GM19035 (cell line): ENCODE measurements around the gene AGO3.

ENCODE experiments used
- ATAC-seq: cut with Tn5 transposase; IDR thresholded peaks from one replicate; pipeline ENCODE4 v1.9.1; 2021; ENCODE audit not compliant: unreplicated experiment

Gene AGO3

GRCh38 chr1:36094621-36095061, 163.7 kb downstream of the AGO3 start:
- no peak for ATAC-seq

DNA sequence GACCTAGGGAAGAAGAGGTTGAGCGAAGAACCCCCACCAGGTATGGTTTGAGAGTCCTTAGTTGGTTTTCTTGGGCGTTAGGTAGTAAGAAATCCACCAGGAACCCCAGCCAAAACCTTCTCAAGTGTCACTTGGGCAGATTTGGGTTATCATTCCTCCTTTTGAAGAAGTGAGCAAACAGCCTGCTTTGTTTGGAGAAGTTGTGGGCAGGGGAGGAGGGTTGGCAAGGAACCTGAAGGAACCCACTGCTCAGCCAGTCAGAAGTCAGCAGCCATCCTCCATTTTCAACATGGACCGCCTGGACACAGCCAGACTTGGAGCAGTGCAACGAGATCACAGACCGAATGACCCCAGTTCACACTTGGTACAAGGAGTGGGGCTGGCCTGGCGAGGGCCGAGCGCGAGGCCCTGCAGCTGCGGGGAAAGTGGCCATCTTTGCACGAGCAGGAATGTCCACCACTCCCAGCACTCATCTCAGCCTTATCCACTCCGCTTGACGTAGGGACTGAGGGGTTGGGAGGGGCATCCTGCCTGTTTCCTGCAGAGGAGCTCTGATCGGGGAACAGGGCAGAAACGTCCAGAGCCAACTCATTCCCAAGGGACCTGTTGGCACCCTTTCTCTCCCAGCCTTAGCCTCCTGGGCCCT, 165.0 kb downstream of the AGO3 start:
- no peak for ATAC-seq

GRCh38 chr1:36096500-36097432, 165.9 kb downstream of the AGO3 start:
- ATAC-seq: no peak

- no peak for ATAC-seq
Observed at GRCh38 chr1:36097693-36098585, 167.0 kb downstream of the AGO3 start.

GRCh38 chr1:36098650-36099365, 167.9 kb downstream of the AGO3 start:
- ATAC-seq: no peak

GRCh38 chr1:36099681-36100341, 168.9 kb downstream of the AGO3 start:
- ATAC-seq: no peak

- ATAC-seq: no peak
Observed at GRCh38 chr1:36100376-36100775, 169.5 kb downstream of the AGO3 start.

DNA sequence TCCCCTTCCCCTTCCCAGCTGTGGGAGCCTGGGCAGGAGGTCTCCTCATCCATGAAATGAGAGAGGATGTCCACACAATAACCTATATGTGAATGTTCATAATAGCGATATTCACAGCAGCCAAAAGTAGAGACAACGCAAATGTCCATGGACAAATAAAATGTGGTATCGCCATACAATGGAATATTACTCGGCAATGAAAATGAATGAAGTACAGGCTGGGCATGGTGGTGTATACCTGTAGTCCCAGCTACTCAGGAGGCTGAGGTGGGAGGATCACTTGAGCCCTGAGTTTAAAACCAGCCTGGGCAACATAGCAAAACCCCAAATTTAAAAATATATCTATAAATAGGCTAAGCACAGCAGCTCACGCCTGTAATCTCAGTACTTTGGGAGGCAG, 170.6 kb downstream of the AGO3 start:
- ATAC-seq: no peak

- ATAC-seq: no peak
Observed at GRCh38 chr1:36106269-36106668, 175.4 kb downstream of the AGO3 start.

DNA sequence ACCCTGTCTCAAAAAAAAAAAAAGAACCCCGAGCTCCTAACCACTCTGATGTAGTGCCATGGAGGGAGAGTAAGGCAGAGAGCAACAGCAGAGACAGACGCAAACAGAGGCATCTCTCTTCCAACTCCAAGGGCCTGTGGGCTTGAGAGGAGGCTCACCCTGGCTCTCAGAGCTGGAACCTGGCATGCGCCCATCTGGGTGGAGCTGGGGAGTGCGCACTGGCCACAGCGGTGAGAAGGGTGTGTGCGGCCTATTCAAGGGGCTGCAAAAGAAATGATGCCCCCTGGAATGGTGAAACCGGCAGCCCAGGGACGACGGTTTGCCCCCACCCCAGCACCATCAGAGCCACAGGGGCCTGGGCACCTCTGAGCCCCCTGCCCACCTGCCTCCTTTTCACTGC, 176.5 kb downstream of the AGO3 start:
- no peak for ATAC-seq

DNA sequence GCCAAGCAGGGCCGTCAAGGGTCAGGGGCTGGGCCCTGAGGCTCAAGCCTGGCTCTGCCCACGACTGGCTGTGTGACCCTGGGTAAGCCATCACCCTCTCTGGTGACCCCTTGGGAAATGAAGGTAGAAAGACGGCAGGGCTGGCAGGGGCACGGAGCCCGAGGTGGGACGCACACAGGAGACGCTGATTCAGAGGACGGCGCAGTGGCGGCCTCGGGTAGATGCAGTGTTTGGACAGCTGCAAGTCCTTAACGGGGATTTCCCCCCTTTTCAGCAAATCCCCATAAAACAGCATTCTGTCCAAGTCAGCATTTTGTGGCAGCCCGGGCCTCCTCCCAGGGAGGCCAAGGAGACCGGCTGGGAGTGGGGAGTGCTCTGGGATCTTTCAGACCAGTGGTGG, 177.4 kb downstream of the AGO3 start:
- no peak for ATAC-seq

GRCh38 chr1:36109041-36109679, 178.3 kb downstream of the AGO3 start:
- ATAC-seq: no peak

- no peak for ATAC-seq
Observed at GRCh38 chr1:36111151-36111550, 180.2 kb downstream of the AGO3 start.

DNA sequence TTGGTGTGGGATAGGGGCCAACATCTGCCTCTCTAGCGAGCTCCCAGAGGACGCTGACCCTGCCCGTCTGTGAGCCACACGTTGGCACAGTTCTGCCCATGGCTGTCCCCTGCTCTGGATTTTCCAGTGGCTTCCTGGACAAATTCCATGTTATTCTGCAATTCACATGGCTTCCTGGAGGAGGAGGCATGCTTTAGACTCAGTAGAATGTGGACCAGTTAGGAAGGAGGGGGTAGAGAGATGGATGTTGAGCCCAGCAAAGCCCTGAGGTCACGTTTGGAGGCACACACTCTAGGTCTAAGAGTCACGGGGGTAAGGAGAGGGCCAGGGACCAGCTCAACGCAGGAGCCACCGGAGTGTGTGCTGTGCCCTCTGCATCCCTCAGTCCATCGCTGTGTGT, 181.9 kb downstream of the AGO3 start:
- ATAC-seq: no peak

DNA sequence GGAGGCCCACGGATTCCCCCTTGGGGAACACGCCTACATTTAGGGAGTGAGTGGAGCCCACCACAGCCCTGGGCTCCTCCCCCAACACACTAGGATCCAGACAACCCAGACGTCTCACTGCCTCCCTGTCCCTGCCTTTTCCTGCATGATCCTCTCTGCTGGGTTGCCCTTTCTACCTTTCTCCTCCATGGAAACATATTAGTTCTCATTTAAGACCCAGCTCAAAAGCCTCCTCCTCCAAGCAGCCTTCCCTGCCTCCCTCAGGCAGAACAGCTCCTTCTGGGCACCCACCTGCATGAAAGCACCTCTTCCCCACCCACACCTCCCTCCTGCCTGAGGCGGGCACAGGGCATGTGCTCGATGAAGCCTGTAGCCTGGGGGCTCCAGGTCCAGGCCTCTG, 183.5 kb downstream of the AGO3 start:
- ATAC-seq: no peak

GRCh38 chr1:36115200-36115669, 184.3 kb downstream of the AGO3 start:
- no peak for ATAC-seq

GRCh38 chr1:36115931-36116330, 185.0 kb downstream of the AGO3 start:
- ATAC-seq: no peak

GRCh38 chr1:36116901-36117300, 186.0 kb downstream of the AGO3 start:
- ATAC-seq: no peak

DNA sequence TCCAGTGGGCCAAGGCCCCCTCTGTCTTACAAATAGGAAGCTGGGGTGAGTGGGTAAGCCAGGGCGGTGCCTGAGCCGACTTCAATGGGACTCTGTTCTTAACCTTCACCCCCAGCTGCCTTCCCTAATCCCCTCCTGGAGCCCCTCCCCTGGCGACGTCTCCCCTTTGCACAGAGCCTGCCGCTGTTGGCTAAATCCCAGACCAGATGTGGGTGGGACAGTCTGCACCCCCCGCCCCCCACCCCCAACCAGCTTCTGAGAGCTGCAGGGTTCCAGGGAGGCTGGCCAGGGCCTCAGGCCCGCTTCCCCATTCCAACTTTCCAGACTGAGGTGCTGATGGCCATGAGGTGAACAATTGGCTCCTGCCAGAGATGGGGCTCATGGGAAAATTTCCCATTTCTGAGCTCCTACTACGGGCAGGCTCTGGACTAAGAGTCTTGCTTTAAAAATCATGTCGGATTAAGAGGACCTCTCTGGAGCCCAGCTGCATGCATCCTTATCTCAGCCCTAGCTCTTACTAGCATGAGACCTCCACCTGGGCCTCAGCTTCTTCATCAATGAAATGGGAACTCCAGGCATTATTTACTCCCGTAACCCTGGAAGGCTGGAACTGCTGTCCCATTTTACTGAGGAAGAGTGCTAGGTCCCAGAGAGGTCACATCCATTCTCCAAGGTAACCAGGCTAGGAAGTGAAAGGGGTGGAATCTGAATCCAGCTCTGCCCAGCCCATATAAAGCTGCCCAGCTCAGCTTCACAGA, 187.7 kb downstream of the AGO3 start:
- no peak for ATAC-seq
